HCT116 (cell line): ENCODE data around the gene SUPT3H. TPM values are rescaled to one million over a fixed set of nuclear protein-coding genes. Genes with fewer than 3 reads are reported as not detected.

Experiments
- ATAC-seq: fragments of 200-7000 bp; cut with Tn5 transposase; 2 replicates; pipeline ENCODE4 v1.9.1; 2020; ENCODE audit warnings: mild to moderate bottlenecking, moderate library complexity
- BruUV-seq: library from RNA; stranded (reverse); fragments of 400-500 nt; replicated peaks from 2 replicates; lab custom pipeline; 2021; lab: Mats Ljungman, UMichigan
- CTCF ChIA-PET: fragments of 300-600 bp; sonication (Branson Sonifier 250); formaldehyde crosslinking; loops from one replicate; lab custom pipeline; 2021; ENCODE audit warnings: antibody characterized with exemption; lab: Charles Lee
- POLR2A ChIA-PET: fragments of 300-600, 350-600 bp; sonication (Branson Sonifier 250); formaldehyde crosslinking; loops from one replicate; lab custom pipeline; 2021; ENCODE audit warnings: antibody characterized with exemption; lab: Charles Lee
- RAD21 ChIA-PET, 2 experiments: fragments of 300-600 bp; sonication (Branson Sonifier 250); formaldehyde crosslinking; loops; one replicate each; lab custom pipeline; 2023; ENCODE audit warnings: low total read pairs in 2 of 2; ENCODE audit not compliant: uncharacterized antibody in 2 of 2, unreplicated experiment in 2 of 2, low non-redundant PET in 1 of 2; lab: Charles Lee
- DNase-seq: peaks from one replicate; pipeline ENCODE4 v3.0.0-alpha.2; 2010; ENCODE audit warnings: low read depth, low spot score
- H2AFZ ChIP-seq: fragments of 200-600 bp; shearing (Covaris generic), sonication (generic); 2 replicates; pipeline ENCODE4 v1.6.1; 2017; ENCODE audit warnings: low read depth, mixed run types, mixed read lengths, antibody characterized with exemption, low read length; ENCODE audit not compliant: poor library complexity, severe bottlenecking
- H3K27ac ChIP-seq: 2 replicates; pipeline ENCODE4 v1.5.1; 2012; ENCODE audit warnings: low read depth, low read length
- H3K27me3 ChIP-seq: fragments of 200-600 bp; sonication (generic); 2 replicates; pipeline ENCODE4 v1.6.1; 2016; ENCODE audit warnings: mixed run types, low read length, mixed read lengths; ENCODE audit not compliant: insufficient read depth
- H3K36me3 ChIP-seq, 2 experiments: fragments of 200-500 bp in 1 of 2; fragments of 200-600 bp in 1 of 2; sonication (Bioruptor generic) in 1 of 2; sonication (generic) in 1 of 2; 2 replicates each; pipeline versions ENCODE4 v1.5.1 to v1.6.1; 2014 to 2016; ENCODE audit warnings: low read length in 2 of 2, inconsistent platforms in 1 of 2, mixed read lengths in 1 of 2, mixed run types in 1 of 2; ENCODE audit not compliant: insufficient read depth in 2 of 2, control insufficient read depth in 1 of 2
- H3K4me1 ChIP-seq, 2 experiments: fragments of 200-600 bp in 1 of 2; sonication (generic) in 1 of 2; 2 replicates each; pipeline versions ENCODE4 v1.5.1 to v1.6.1; 2012 to 2017; ENCODE audit warnings: low read length in 2 of 2, inconsistent platforms in 1 of 2, mild to moderate bottlenecking in 1 of 2, mixed read lengths in 1 of 2, mixed run types in 1 of 2, moderate library complexity in 1 of 2; ENCODE audit not compliant: insufficient read depth in 2 of 2, control insufficient read depth in 1 of 2
- H3K4me2 ChIP-seq: fragments of 200-600 bp; sonication (generic); 2 replicates; pipeline ENCODE4 v1.6.1; 2017; ENCODE audit warnings: mixed run types, low read length, mixed read lengths
- H3K4me3 ChIP-seq, 2 experiments: fragments of 200-600 bp in 1 of 2; sonication (generic) in 1 of 2; replicated peaks in 1 of 2; 2 replicates each; pipeline ENCODE4 v1.5.1; 2011 to 2016; ENCODE audit warnings: low read length in 2 of 2, control low read depth in 1 of 2, low read depth in 1 of 2, mild to moderate bottlenecking in 1 of 2, mixed read lengths in 1 of 2, mixed run types in 1 of 2
- H3K79me2 ChIP-seq: fragments of 200-600 bp; sonication (generic); 2 replicates; pipeline ENCODE4 v1.6.1; 2017; ENCODE audit warnings: mild to moderate bottlenecking, mixed run types, low read length, moderate library complexity, mixed read lengths; ENCODE audit not compliant: insufficient read depth
- H3K9ac ChIP-seq: fragments of 200-600 bp; sonication (generic); 2 replicates; pipeline ENCODE4 v1.6.1; 2016; ENCODE audit warnings: low read length, mixed read lengths
- H3K9me2 ChIP-seq: fragments of 200-600 bp; sonication (generic), shearing (Covaris generic); 2 replicates; pipeline ENCODE4 v1.6.1; 2017; ENCODE audit warnings: mixed run types, mild to moderate bottlenecking, moderate library complexity; ENCODE audit not compliant: insufficient read depth
- H3K9me3 ChIP-seq, 2 experiments: fragments of 200-500 bp in 1 of 2; fragments of 200-600 bp in 1 of 2; sonication (Bioruptor generic) in 1 of 2; sonication (generic) in 1 of 2; 2 replicates each; pipeline ENCODE4 v1.6.1; 2014 to 2017; ENCODE audit warnings: low read length in 2 of 2, mixed read lengths in 2 of 2, inconsistent platforms in 1 of 2, low read depth in 1 of 2, mild to moderate bottlenecking in 1 of 2, mixed run types in 1 of 2, moderate library complexity in 1 of 2; ENCODE audit not compliant: control insufficient read depth in 1 of 2, insufficient read depth in 1 of 2
- H4K20me1 ChIP-seq: fragments of 200-600 bp; sonication (generic), shearing (Covaris generic); 2 replicates; pipeline ENCODE4 v1.6.1; 2017; ENCODE audit warnings: mixed run types, mild to moderate bottlenecking, moderate library complexity; ENCODE audit not compliant: insufficient read depth
- CEBPB ChIP-seq: IDR thresholded peaks from 2 replicates; pipeline ENCODE4 v1.6.1; 2012; ENCODE audit warnings: low read depth
- POLR2A ChIP-seq: IDR thresholded peaks from 2 replicates; pipeline ENCODE4 v1.7.0; 2011; ENCODE audit warnings: borderline replicate concordance; ENCODE audit not compliant: insufficient read depth, insufficient read length; ENCODE audit errors: extremely low read depth
- POLR2AphosphoS5 ChIP-seq: IDR thresholded peaks from 2 replicates; pipeline ENCODE4 v1.6.1; 2011; ENCODE audit warnings: mild to moderate bottlenecking, low read depth, low read length, moderate library complexity
- RAD21 ChIP-seq: IDR thresholded peaks from 2 replicates; pipeline ENCODE4 v1.6.1; 2012; ENCODE audit warnings: low read depth, mild to moderate bottlenecking
- SIN3A ChIP-seq: IDR thresholded peaks from 2 replicates; pipeline ENCODE4 v1.6.1; 2012; ENCODE audit warnings: low read depth
- SP1 ChIP-seq: IDR thresholded peaks from 2 replicates; pipeline ENCODE4 v1.6.1; 2012; ENCODE audit warnings: low read depth
- SRF ChIP-seq: IDR thresholded peaks from 2 replicates; pipeline ENCODE4 v1.6.1; 2012; ENCODE audit warnings: low read depth
- TCF7L2 ChIP-seq: IDR thresholded peaks from 2 replicates; pipeline ENCODE4 v1.7.0; 2011; ENCODE audit warnings: borderline replicate concordance, inconsistent platforms; ENCODE audit not compliant: insufficient read depth, insufficient read length; ENCODE audit errors: extremely low read depth
- YY1 ChIP-seq: IDR thresholded peaks from 2 replicates; pipeline ENCODE4 v1.6.1; 2011; ENCODE audit warnings: low read length, low read depth, moderate library complexity, mild to moderate bottlenecking; ENCODE audit not compliant: insufficient replicate concordance; ENCODE audit errors: extremely low read depth
- ZFX ChIP-seq: fragments of 450-650 bp; IDR thresholded peaks from 2 replicates; pipeline ENCODE4 v1.6.1; 2017
- intact Hi-C: fragments of 100-400 bp; cut with micrococcal nuclease; formaldehyde crosslinking; loops from 2 replicates; pipeline ENCODE4 v1.10.0; 2022
- total RNA-seq: library from RNA; stranded (reverse); gene quantifications from one replicate; pipeline ENCODE4 v1.2.1, GENCODE V29; 2021; ENCODE audit not compliant: unreplicated experiment
- TF ChIP-seq, protein P1 (sequence below), 3 experiments: fragments of 200-600 bp in 1 of 3; sonication (generic) in 1 of 3; IDR thresholded peaks in 2 of 3; conservative IDR thresholded peaks in 1 of 3; 2 replicates each; pipeline ENCODE4 v1.5.1; 2012 to 2017; ENCODE audit warnings: low read depth in 2 of 3, low read length in 2 of 3, antibody characterized with exemption in 1 of 3, borderline replicate concordance in 1 of 3, control low read depth in 1 of 3, mild to moderate bottlenecking in 1 of 3, mixed read lengths in 1 of 3, mixed run types in 1 of 3, moderate library complexity in 1 of 3; ENCODE audit not compliant: insufficient read depth in 1 of 3
- TF ChIP-seq, protein P2 (sequence below): IDR thresholded peaks from 2 replicates; pipeline ENCODE4 v1.6.1; 2012

SUPT3H gene
- total RNA-seq, 1 experiment from 2014 or later, result 7.4 TPM

DNA sequence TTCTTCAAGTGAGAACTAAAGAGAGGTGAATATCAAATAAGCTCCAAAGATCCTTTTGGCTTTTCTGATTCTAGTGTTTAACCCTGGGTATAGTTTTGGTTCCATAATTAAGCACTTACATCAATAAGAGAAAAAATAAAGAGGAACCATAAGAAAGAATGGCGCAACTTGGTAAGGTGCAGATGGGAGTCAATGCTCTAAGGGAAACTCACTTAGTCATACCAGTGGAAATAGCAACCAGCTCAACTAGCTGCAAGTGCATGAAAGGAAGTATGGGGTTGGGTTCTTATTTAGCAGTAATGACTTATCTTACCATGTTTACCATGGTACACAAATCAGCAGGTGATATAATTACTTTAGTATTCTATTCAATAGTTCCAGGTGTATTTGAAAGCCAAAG lies 346.1 kb downstream of the SUPT3H start:
- CTCF ChIA-PET, result no interaction called here
- no peak overlapping the region for H3K4me2 ChIP-seq
- H3K27ac ChIP-seq, result no peak overlapping the region
- H3K4me1 ChIP-seq, result no peaks in the 10 kb centered on the region
- no peak for DNase-seq
- no TSS peak for BruUV-seq
- H3K4me3 ChIP-seq, result no peak overlapping the region
- ATAC-seq, result no peak
- H2AFZ ChIP-seq, result no peak overlapping the region
- no peaks in the 10 kb centered on the region for H3K27me3 ChIP-seq
- intact Hi-C loops, result no loop called here
- H3K79me2 ChIP-seq, result no peaks in the 10 kb centered on the region
- H3K9ac ChIP-seq, result no peak overlapping the region
- RAD21 ChIA-PET, result no interaction called here
- H3K36me3 ChIP-seq, result no peaks in the 10 kb centered on the region
- H3K9me2 ChIP-seq, result no peaks in the 10 kb centered on the region
- POLR2A ChIA-PET, result no interaction called here
- no peak for TF ChIP-seq ZFX
- TF ChIP-seq, protein P1, sequence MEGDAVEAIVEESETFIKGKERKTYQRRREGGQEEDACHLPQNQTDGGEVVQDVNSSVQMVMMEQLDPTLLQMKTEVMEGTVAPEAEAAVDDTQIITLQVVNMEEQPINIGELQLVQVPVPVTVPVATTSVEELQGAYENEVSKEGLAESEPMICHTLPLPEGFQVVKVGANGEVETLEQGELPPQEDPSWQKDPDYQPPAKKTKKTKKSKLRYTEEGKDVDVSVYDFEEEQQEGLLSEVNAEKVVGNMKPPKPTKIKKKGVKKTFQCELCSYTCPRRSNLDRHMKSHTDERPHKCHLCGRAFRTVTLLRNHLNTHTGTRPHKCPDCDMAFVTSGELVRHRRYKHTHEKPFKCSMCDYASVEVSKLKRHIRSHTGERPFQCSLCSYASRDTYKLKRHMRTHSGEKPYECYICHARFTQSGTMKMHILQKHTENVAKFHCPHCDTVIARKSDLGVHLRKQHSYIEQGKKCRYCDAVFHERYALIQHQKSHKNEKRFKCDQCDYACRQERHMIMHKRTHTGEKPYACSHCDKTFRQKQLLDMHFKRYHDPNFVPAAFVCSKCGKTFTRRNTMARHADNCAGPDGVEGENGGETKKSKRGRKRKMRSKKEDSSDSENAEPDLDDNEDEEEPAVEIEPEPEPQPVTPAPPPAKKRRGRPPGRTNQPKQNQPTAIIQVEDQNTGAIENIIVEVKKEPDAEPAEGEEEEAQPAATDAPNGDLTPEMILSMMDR (IDR thresholded peaks at IDR 0.05 in 2 of 3, conservative IDR thresholded peaks at IDR 0.05 in 1 of 3; ENCODE audit: borderline replicate concordance in 1 of 3, insufficient read depth in 1 of 3, low read depth in 2 of 3, low read length in 2 of 3), result no peak
- no peak for TF ChIP-seq SP1
- TF ChIP-seq POLR2AphosphoS5, result no peak
- TF ChIP-seq CEBPB, result no peak
- no peak for TF ChIP-seq TCF7L2
- no peak for TF ChIP-seq RAD21
- TF ChIP-seq YY1, result no peak
- no peak for TF ChIP-seq POLR2A
- TF ChIP-seq, all 23 proteins: peak for 0
- no peaks in the 10 kb centered on the region for H3K9me3 ChIP-seq
- H4K20me1 ChIP-seq, result no peaks in the 10 kb centered on the region

DNA sequence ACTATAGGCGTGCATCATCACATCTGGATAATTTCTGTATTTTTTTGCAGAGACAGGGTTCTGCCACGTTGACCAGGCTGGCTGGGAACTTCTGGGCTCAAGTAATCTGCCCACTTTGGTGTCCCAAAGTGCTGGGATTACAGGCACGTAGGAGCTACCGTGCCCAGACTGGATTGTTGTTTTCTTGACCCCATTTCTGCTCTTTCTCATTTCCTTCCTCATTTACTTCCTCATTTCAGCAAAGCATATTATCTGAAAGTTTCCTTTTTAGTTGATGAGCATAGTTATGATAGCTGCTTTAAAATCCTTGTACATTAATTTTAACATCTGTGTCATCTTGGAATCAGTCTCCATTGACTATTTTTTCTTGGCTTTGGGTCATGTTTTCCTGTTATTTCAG lies 350.6 kb downstream of the SUPT3H start:
- Histone ChIP-seq H3K4me3 (no peak overlapping the region), H3K9me3 (no peaks in the 10 kb centered on the region), H3K4me2 (no peak overlapping the region), H4K20me1 (no peaks in the 10 kb centered on the region), H3K9ac (no peak overlapping the region), H3K4me1 (no peaks in the 10 kb centered on the region), H3K27ac (no peak overlapping the region), H3K79me2 (no peaks in the 10 kb centered on the region), H3K9me2 (no peaks in the 10 kb centered on the region), H2AFZ (no peak overlapping the region), H3K36me3 (no peaks in the 10 kb centered on the region), H3K27me3 (no peaks in the 10 kb centered on the region)
- ChIA-PET RAD21 (no interaction called here), POLR2A (no interaction called here), CTCF (no interaction called here)
- no peak for DNase-seq
- no peak for ATAC-seq
- BruUV-seq, result no TSS peak
- no peak for TF ChIP-seq SIN3A
- TF ChIP-seq POLR2A, result no peak
- TF ChIP-seq, protein P2, sequence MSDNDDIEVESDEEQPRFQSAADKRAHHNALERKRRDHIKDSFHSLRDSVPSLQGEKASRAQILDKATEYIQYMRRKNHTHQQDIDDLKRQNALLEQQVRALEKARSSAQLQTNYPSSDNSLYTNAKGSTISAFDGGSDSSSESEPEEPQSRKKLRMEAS, result no peak
- no peak for TF ChIP-seq SRF
- intact Hi-C loops, result no loop called here
